GM23338 (cell line): ENCODE data around the gene MGLL. TPM values are rescaled to one million over a fixed set of nuclear protein-coding genes. Genes with fewer than 3 reads are reported as not detected.

Experiments
- ATAC-seq: fragments of 200-7000 bp; cut with Tn5 transposase; 3 replicates; pipeline ENCODE4 v1.9.1; 2020
- DNase-seq: peaks from one replicate; pipeline ENCODE4 v3.0.0-alpha.2; 2015; ENCODE audit warnings: low spot score
- H2AFZ ChIP-seq: fragments of 200-600 bp; sonication (generic); 2 replicates; pipeline ENCODE4 v1.8.0; 2016; ENCODE audit warnings: antibody characterized with exemption, mild to moderate bottlenecking, moderate library complexity
- H3F3A ChIP-seq: fragments of 200-600 bp; sonication (generic); replicated peaks from 2 replicates; pipeline ENCODE4 v1.8.0; 2017; ENCODE audit warnings: antibody characterized with exemption, mixed run types, low read depth
- H3K27ac ChIP-seq: fragments of 200-600 bp; sonication (generic); 2 replicates; pipeline ENCODE4 v1.6.1; 2016; ENCODE audit warnings: low read depth
- H3K27me3 ChIP-seq: fragments of 200-600 bp; sonication (generic); 2 replicates; pipeline ENCODE4 v1.8.0; 2016; ENCODE audit warnings: mild to moderate bottlenecking, mixed run types, moderate library complexity; ENCODE audit not compliant: insufficient read depth
- H3K36me3 ChIP-seq: fragments of 200-600 bp; sonication (generic); 2 replicates; pipeline ENCODE4 v1.8.0; 2016; ENCODE audit warnings: mild to moderate bottlenecking; ENCODE audit not compliant: insufficient read depth
- H3K4me1 ChIP-seq: fragments of 200-600 bp; sonication (generic); 2 replicates; pipeline ENCODE4 v1.8.0; 2016; ENCODE audit warnings: mild to moderate bottlenecking, moderate library complexity; ENCODE audit not compliant: insufficient read depth
- H3K4me2 ChIP-seq: fragments of 200-600 bp; sonication (generic); 2 replicates; pipeline ENCODE4 v1.7.1; 2017; ENCODE audit warnings: mixed run types
- H3K4me3 ChIP-seq: fragments of 200-600 bp; sonication (generic); 2 replicates; pipeline ENCODE4 v1.6.1; 2016; ENCODE audit warnings: mixed run types
- H3K79me2 ChIP-seq: fragments of 200-600 bp; sonication (generic); replicated peaks from 2 replicates; pipeline ENCODE4 v1.8.0; 2017; ENCODE audit warnings: mild to moderate bottlenecking; ENCODE audit not compliant: insufficient read depth
- H3K9me2 ChIP-seq: fragments of 200-600 bp; sonication (generic); 2 replicates; pipeline ENCODE4 v1.8.0; 2017; ENCODE audit not compliant: insufficient read depth
- H4K20me1 ChIP-seq: fragments of 200-600 bp; sonication (generic); replicated peaks from 2 replicates; pipeline ENCODE4 v1.8.0; 2017; ENCODE audit warnings: mild to moderate bottlenecking; ENCODE audit not compliant: insufficient read depth
- H3K27ac Mint-ChIP-seq: 2 replicates; pipeline ENCODE4 v1.8.0; 2020; ENCODE audit warnings: inconsistent platforms, mild to moderate bottlenecking, moderate library complexity, mixed read lengths
- H3K27me3 Mint-ChIP-seq: 3 replicates; pipeline ENCODE4 v1.8.0; 2022; ENCODE audit warnings: low read depth, mild to moderate bottlenecking, moderate library complexity, mixed read lengths, inconsistent platforms; ENCODE audit not compliant: insufficient read depth, poor library complexity
- H3K36me3 Mint-ChIP-seq: 3 replicates; pipeline ENCODE4 v1.8.0; 2021; ENCODE audit warnings: low read depth, mild to moderate bottlenecking, inconsistent platforms, moderate library complexity, mixed read lengths
- H3K4me1 Mint-ChIP-seq: 3 replicates; pipeline ENCODE4 v1.8.0; 2020; ENCODE audit warnings: mild to moderate bottlenecking, inconsistent platforms, mixed read lengths
- H3K4me3 Mint-ChIP-seq: 3 replicates; pipeline ENCODE4 v1.8.0; 2021; ENCODE audit warnings: moderate library complexity, mild to moderate bottlenecking, inconsistent platforms, mixed read lengths
- H3K9me3 Mint-ChIP-seq: 3 replicates; pipeline ENCODE4 v1.8.0; 2020; ENCODE audit warnings: moderate library complexity, mild to moderate bottlenecking, inconsistent platforms, mixed read lengths
- CTCF ChIP-seq, 2 experiments: fragments of 200-600 bp in 1 of 2; sonication (generic) in 1 of 2; conservative IDR thresholded peaks; 2 replicates each; pipeline versions ENCODE4 v1.5.1 to v1.6.1; 2016 to 2017; ENCODE audit warnings: antibody characterized with exemption in 2 of 2, low read depth in 2 of 2, mild to moderate bottlenecking in 2 of 2, moderate library complexity in 1 of 2
- EZH2 ChIP-seq: fragments of 200-600 bp; sonication (generic); IDR thresholded peaks from one replicate; pipeline ENCODE4 v1.8.0; 2017; ENCODE audit warnings: antibody characterized with exemption, mild to moderate bottlenecking, low read depth; ENCODE audit not compliant: unreplicated experiment
- JUNB ChIP-seq: IDR thresholded peaks from one replicate; pipeline ENCODE4 v1.6.1; 2016; ENCODE audit warnings: antibody characterized with exemption; ENCODE audit not compliant: unreplicated experiment
- STAT1 ChIP-seq: IDR thresholded peaks from one replicate; pipeline ENCODE4 v1.6.1; 2016; ENCODE audit warnings: antibody characterized with exemption; ENCODE audit not compliant: unreplicated experiment
- ZNF114 ChIP-seq: fragments of 250-450 bp; sonication (Bioruptor Pico); IDR thresholded peaks from 2 replicates; pipeline ENCODE4 v1.5.0; 2020; ENCODE audit warnings: mild to moderate bottlenecking, moderate library complexity
- ZNF331 ChIP-seq: fragments of 250-450 bp; sonication (Bioruptor Pico); IDR thresholded peaks from 2 replicates; pipeline ENCODE4 v1.5.0; 2020; ENCODE audit warnings: low read depth, mild to moderate bottlenecking, moderate library complexity
- polyA plus RNA-seq: library from polyadenylated mRNA; unstranded; fragments of >200 nt; fragmentation: Nextera tagmentation; extraction: Ambion mirVana; gene quantifications from 2 replicates; pipeline ENCODE4 v1.2.1, GENCODE V29; 2016
- total RNA-seq: library from RNA; depleted of rRNA; stranded (reverse); fragments of >200 nt; shearing (Covaris generic); gene quantifications from 2 replicates; pipeline ENCODE4 v1.2.3, GENCODE V29; 2014
- TF ChIP-seq, protein P1 (sequence below): IDR thresholded peaks from one replicate; pipeline ENCODE4 v1.6.1; 2018; ENCODE audit warnings: antibody characterized with exemption; ENCODE audit not compliant: unreplicated experiment
- TF ChIP-seq, protein P2 (sequence below): fragments of 250-450 bp; sonication (Bioruptor Pico); IDR thresholded peaks from 2 replicates; pipeline ENCODE4 v1.5.0; 2020; ENCODE audit warnings: mild to moderate bottlenecking, moderate library complexity
- TF ChIP-seq, protein P3 (sequence below): IDR thresholded peaks from 2 replicates; pipeline ENCODE4 v1.6.1; 2016; ENCODE audit warnings: antibody characterized with exemption

MGLL gene
- total and polyA plus RNA-seq, 2 experiments from 2014 or later = 0.71 to 0.83 TPM

GRCh38 chr3:127739347-127740135 lies 82.8 kb downstream of the MGLL start:
- Histone ChIP-seq H3K4me2 (no peak overlapping the region), H3K27ac (no peak overlapping the region), H3K36me3 (no peaks in the 10 kb centered on the region), H3K4me3 (no peak overlapping the region), H3K79me2 (no peaks in the 10 kb centered on the region), H3K4me1 (peaks cover 7% of the 10 kb centered on the region; the same call in 1 of the 2 replicates), H4K20me1 (no peaks in the 10 kb centered on the region), H3K27me3 (no peaks in the 10 kb centered on the region), H2AFZ (no peak overlapping the region), H3K9me2 (no peaks in the 10 kb centered on the region), H3F3A (no peaks in the 10 kb centered on the region)
- Mint-ChIP-seq H3K27me3 (peaks cover 4% of the 10 kb centered on the region), H3K4me1 (peaks cover 14% of the 10 kb centered on the region), H3K4me3 (no peak overlapping the region), H3K27ac (no peak overlapping the region), H3K9me3 (no peaks in the 10 kb centered on the region), H3K36me3 (no peaks in the 10 kb centered on the region)
- ATAC-seq = no peak
- TF ChIP-seq STAT1 = no peak
- no peak for TF ChIP-seq ZNF114 (CRISPR knock-in tag)
- no peak for TF ChIP-seq EZH2
- no peak for TF ChIP-seq CTCF (conservative IDR thresholded peaks at IDR 0.05; ENCODE audit: low read depth in 2 of 2)
- TF ChIP-seq, protein P1, sequence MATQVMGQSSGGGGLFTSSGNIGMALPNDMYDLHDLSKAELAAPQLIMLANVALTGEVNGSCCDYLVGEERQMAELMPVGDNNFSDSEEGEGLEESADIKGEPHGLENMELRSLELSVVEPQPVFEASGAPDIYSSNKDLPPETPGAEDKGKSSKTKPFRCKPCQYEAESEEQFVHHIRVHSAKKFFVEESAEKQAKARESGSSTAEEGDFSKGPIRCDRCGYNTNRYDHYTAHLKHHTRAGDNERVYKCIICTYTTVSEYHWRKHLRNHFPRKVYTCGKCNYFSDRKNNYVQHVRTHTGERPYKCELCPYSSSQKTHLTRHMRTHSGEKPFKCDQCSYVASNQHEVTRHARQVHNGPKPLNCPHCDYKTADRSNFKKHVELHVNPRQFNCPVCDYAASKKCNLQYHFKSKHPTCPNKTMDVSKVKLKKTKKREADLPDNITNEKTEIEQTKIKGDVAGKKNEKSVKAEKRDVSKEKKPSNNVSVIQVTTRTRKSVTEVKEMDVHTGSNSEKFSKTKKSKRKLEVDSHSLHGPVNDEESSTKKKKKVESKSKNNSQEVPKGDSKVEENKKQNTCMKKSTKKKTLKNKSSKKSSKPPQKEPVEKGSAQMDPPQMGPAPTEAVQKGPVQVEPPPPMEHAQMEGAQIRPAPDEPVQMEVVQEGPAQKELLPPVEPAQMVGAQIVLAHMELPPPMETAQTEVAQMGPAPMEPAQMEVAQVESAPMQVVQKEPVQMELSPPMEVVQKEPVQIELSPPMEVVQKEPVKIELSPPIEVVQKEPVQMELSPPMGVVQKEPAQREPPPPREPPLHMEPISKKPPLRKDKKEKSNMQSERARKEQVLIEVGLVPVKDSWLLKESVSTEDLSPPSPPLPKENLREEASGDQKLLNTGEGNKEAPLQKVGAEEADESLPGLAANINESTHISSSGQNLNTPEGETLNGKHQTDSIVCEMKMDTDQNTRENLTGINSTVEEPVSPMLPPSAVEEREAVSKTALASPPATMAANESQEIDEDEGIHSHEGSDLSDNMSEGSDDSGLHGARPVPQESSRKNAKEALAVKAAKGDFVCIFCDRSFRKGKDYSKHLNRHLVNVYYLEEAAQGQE = no peak
- TF ChIP-seq, protein P2, sequence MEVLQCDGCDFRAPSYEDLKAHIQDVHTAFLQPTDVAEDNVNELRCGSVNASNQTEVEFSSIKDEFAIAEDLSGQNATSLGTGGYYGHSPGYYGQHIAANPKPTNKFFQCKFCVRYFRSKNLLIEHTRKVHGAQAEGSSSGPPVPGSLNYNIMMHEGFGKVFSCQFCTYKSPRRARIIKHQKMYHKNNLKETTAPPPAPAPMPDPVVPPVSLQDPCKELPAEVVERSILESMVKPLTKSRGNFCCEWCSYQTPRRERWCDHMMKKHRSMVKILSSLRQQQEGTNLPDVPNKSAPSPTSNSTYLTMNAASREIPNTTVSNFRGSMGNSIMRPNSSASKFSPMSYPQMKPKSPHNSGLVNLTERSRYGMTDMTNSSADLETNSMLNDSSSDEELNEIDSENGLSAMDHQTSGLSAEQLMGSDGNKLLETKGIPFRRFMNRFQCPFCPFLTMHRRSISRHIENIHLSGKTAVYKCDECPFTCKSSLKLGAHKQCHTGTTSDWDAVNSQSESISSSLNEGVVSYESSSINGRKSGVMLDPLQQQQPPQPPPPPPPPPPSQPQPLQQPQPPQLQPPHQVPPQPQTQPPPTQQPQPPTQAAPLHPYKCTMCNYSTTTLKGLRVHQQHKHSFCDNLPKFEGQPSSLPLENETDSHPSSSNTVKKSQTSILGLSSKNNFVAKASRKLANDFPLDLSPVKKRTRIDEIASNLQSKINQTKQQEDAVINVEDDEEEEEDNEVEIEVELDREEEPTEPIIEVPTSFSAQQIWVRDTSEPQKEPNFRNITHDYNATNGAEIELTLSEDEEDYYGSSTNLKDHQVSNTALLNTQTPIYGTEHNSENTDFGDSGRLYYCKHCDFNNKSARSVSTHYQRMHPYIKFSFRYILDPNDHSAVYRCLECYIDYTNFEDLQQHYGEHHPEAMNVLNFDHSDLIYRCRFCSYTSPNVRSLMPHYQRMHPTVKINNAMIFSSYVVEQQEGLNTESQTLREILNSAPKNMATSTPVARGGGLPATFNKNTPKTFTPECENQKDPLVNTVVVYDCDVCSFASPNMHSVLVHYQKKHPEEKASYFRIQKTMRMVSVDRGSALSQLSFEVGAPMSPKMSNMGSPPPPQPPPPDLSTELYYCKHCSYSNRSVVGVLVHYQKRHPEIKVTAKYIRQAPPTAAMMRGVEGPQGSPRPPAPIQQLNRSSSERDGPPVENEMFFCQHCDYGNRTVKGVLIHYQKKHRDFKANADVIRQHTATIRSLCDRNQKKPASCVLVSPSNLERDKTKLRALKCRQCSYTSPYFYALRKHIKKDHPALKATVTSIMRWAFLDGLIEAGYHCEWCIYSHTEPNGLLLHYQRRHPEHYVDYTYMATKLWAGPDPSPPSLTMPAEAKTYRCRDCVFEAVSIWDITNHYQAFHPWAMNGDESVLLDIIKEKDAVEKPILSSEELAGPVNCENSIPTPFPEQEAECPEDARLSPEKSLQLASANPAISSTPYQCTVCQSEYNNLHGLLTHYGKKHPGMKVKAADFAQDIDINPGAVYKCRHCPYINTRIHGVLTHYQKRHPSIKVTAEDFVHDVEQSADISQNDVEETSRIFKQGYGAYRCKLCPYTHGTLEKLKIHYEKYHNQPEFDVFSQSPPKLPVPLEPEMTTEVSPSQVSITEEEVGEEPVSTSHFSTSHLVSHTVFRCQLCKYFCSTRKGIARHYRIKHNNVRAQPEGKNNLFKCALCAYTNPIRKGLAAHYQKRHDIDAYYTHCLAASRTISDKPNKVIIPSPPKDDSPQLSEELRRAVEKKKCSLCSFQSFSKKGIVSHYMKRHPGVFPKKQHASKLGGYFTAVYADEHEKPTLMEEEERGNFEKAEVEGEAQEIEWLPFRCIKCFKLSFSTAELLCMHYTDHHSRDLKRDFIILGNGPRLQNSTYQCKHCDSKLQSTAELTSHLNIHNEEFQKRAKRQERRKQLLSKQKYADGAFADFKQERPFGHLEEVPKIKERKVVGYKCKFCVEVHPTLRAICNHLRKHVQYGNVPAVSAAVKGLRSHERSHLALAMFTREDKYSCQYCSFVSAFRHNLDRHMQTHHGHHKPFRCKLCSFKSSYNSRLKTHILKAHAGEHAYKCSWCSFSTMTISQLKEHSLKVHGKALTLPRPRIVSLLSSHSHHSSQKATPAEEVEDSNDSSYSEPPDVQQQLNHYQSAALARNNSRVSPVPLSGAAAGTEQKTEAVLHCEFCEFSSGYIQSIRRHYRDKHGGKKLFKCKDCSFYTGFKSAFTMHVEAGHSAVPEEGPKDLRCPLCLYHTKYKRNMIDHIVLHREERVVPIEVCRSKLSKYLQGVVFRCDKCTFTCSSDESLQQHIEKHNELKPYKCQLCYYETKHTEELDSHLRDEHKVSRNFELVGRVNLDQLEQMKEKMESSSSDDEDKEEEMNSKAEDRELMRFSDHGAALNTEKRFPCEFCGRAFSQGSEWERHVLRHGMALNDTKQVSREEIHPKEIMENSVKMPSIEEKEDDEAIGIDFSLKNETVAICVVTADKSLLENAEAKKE (CRISPR knock-in tag) = no peak
- TF ChIP-seq ZNF331 = no peak
- no peak for TF ChIP-seq JUNB
- TF ChIP-seq, protein P3, sequence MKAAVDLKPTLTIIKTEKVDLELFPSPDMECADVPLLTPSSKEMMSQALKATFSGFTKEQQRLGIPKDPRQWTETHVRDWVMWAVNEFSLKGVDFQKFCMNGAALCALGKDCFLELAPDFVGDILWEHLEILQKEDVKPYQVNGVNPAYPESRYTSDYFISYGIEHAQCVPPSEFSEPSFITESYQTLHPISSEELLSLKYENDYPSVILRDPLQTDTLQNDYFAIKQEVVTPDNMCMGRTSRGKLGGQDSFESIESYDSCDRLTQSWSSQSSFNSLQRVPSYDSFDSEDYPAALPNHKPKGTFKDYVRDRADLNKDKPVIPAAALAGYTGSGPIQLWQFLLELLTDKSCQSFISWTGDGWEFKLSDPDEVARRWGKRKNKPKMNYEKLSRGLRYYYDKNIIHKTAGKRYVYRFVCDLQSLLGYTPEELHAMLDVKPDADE = no peak
- DNase-seq = no peak
